HG03025 (cell line): Measurements from ENCODE around the gene NEBL.

Experiments
- ATAC-seq: cut with Tn5 transposase; IDR thresholded peaks from one replicate; pipeline ENCODE4 v1.9.1; 2021; ENCODE audit warnings: mild to moderate bottlenecking, moderate library complexity; ENCODE audit not compliant: unreplicated experiment, low FRiP score

The NEBL gene

GRCh38 chr10:20903635-20904390 is 6.7 kb upstream of the NEBL start:
- ATAC-seq, result no peak

GRCh38 chr10:20901110-20901509 is 4.0 kb upstream of the NEBL start:
- no peak for ATAC-seq

GRCh38 chr10:20898866-20899535 is 1.9 kb upstream of the NEBL start:
- ATAC-seq, result no peak

GRCh38 chr10:20893297-20893696 is 3.8 kb downstream of the NEBL start:
- ATAC-seq, result no peak

- no peak for ATAC-seq
Measured at GRCh38 chr10:20892796-20893195, 4.3 kb downstream of the NEBL start.

GRCh38 chr10:20892011-20892585 is 5.0 kb downstream of the NEBL start:
- ATAC-seq, result no peak

GRCh38 chr10:20891338-20891714 is 5.8 kb downstream of the NEBL start:
- ATAC-seq, result no peak

- ATAC-seq, result no peak
Measured at GRCh38 chr10:20890491-20891337, 6.4 kb downstream of the NEBL start.

- ATAC-seq, result no peak
Measured at GRCh38 chr10:20890009-20890408, 7.1 kb downstream of the NEBL start.

GRCh38 chr10:20888620-20889330 is 8.3 kb downstream of the NEBL start:
- ATAC-seq, result no peak

- ATAC-seq, result no peak
Measured at GRCh38 chr10:20887706-20888555, 9.2 kb downstream of the NEBL start.

GRCh38 chr10:20885678-20886077 is 11.4 kb downstream of the NEBL start:
- ATAC-seq, result no peak

- no peak for ATAC-seq
Measured at GRCh38 chr10:20883552-20883951, 13.6 kb downstream of the NEBL start.

GRCh38 chr10:20882091-20882490 is 15.0 kb downstream of the NEBL start:
- no peak for ATAC-seq

GRCh38 chr10:20879136-20879535 is 18.0 kb downstream of the NEBL start:
- ATAC-seq, result no peak

GRCh38 chr10:20877986-20878983 is 18.8 kb downstream of the NEBL start:
- no peak for ATAC-seq

- ATAC-seq, result no peak
Measured at GRCh38 chr10:20877554-20877953, 19.6 kb downstream of the NEBL start.

GRCh38 chr10:20874261-20874660 is 22.9 kb downstream of the NEBL start:
- no peak for ATAC-seq
